K562 (cell line): Measurements from ENCODE around the gene NANS. TPM values are rescaled to one million over a fixed set of nuclear protein-coding genes. Genes with fewer than 3 reads are reported as not detected.

ENCODE experiments used
- BCOR ChIP-seq: fragments of 450-650 bp; IDR thresholded peaks from 2 replicates; pipeline ENCODE4 v1.6.1; 2016
- CBX3 ChIP-seq, 2 experiments: IDR thresholded peaks; 1 replicate in 1 of 2; 2 replicates in 1 of 2; pipeline ENCODE4 v1.6.1; 2012; ENCODE audit warnings: inconsistent platforms in 2 of 2, low read length in 2 of 2, borderline replicate concordance in 1 of 2, control low read depth in 1 of 2
- DPF2 ChIP-seq: fragments of 450-650 bp; IDR thresholded peaks from 2 replicates; pipeline ENCODE4 v1.6.1; 2016
- EGR1 ChIP-seq: fragments of 450-650 bp; conservative IDR thresholded peaks from 2 replicates; pipeline ENCODE4 v1.6.1; 2017; ENCODE audit warnings: mild to moderate bottlenecking
- FOXA1 ChIP-seq: fragments of 450-650 bp; IDR thresholded peaks from 2 replicates; pipeline ENCODE4 v1.6.1; 2016; ENCODE audit warnings: mild to moderate bottlenecking, borderline replicate concordance
- FOXO4 ChIP-seq: fragments of 450-650 bp; formaldehyde crosslinking; IDR thresholded peaks from 2 replicates; pipeline ENCODE4 v1.4.0; 2020; ENCODE audit warnings: mild to moderate bottlenecking, moderate library complexity
- FOXP1 ChIP-seq: sonication (generic); formaldehyde crosslinking; IDR thresholded peaks from 2 replicates; pipeline ENCODE4 v1.8.0; 2022; ENCODE audit warnings: mild to moderate bottlenecking, missing genetic modification reagents
- GTF2A2 ChIP-seq: IDR thresholded peaks from 2 replicates; pipeline ENCODE4 v1.6.1; 2016; ENCODE audit warnings: mild to moderate bottlenecking, missing genetic modification characterization, missing compliant biosample characterization
- MXD1 ChIP-seq: fragments of 250-450 bp; sonication (Bioruptor Pico); IDR thresholded peaks from 2 replicates; pipeline ENCODE4 v1.8.0; 2021; ENCODE audit warnings: borderline replicate concordance, mild to moderate bottlenecking, moderate library complexity; ENCODE audit not compliant: poor library complexity, severe bottlenecking
- POLR2AphosphoS5 ChIP-seq: IDR thresholded peaks from 2 replicates; pipeline ENCODE4 v1.6.1; 2011; ENCODE audit warnings: mild to moderate bottlenecking, low read depth, low read length, moderate library complexity; ENCODE audit not compliant: control insufficient read depth, insufficient read depth
- SMAD4 ChIP-seq: fragments of 250-450 bp; sonication (Bioruptor Pico); conservative IDR thresholded peaks from 2 replicates; pipeline ENCODE4 v1.8.0; 2021; ENCODE audit warnings: inconsistent platforms, mild to moderate bottlenecking, moderate library complexity
- SRSF7 ChIP-seq: fragments of 200-400 bp; formaldehyde crosslinking; optimal IDR thresholded peaks from 2 replicates; pipeline ENCODE3; 2017; ENCODE audit warnings: mild to moderate bottlenecking, low read depth, low read length
- U2AF2 ChIP-seq: fragments of 200-400 bp; formaldehyde crosslinking; optimal IDR thresholded peaks from 2 replicates; pipeline ENCODE3; 2017; ENCODE audit warnings: low read depth, mild to moderate bottlenecking, low read length
- ZNF143 ChIP-seq: sonication (generic); formaldehyde crosslinking; IDR thresholded peaks from 2 replicates; pipeline ENCODE4 v1.9.0; 2022; ENCODE audit warnings: mild to moderate bottlenecking, missing genetic modification reagents
- ZNF224 ChIP-seq: sonication (generic); formaldehyde crosslinking; IDR thresholded peaks from 2 replicates; pipeline ENCODE4 v1.8.0; 2022; ENCODE audit warnings: mild to moderate bottlenecking, missing genetic modification reagents
- polyA plus RNA-seq, 8 experiments: library from polyadenylated mRNA; depleted of rRNA in 4 of 8; stranded (reverse) in 5 of 8; unstranded in 3 of 8; fragments of >200 nt; fragmentation: Nextera tagmentation in 2 of 8; fragmentation: Illumina TruSeq in 1 of 8; extraction: Ambion mirVana in 2 of 8; extraction: Trizol in 1 of 8; gene quantifications; 2 replicates each; pipeline versions ENCODE4 v1.2.1 to v1.2.3, GENCODE V29; 2011 to 2014; ENCODE audit warnings: inconsistent platforms in 1 of 8, missing spikeins in 1 of 8
- total RNA-seq, 7 experiments: library from RNA; depleted of rRNA in 6 of 7; stranded (reverse); fragments of >200 nt in 6 of 7; fragmentation: Illumina TruSeq in 2 of 7; extraction: Trizol in 2 of 7; gene quantifications; 2 replicates each; pipeline versions ENCODE4 v1.2.1 to v1.2.3, GENCODE V29; 2011 to 2021; ENCODE audit warnings: low replicate concordance in 1 of 7
- TF ChIP-seq, protein P1 (sequence below): sonication (generic); formaldehyde crosslinking; IDR thresholded peaks from 2 replicates; pipeline ENCODE4 v1.8.1; 2023; ENCODE audit warnings: mild to moderate bottlenecking, missing genetic modification reagents
- TF ChIP-seq, protein P2 (sequence below): IDR thresholded peaks from 3 replicates; pipeline ENCODE4 v1.6.1; 2011; ENCODE audit warnings: borderline replicate concordance, mild to moderate bottlenecking; ENCODE audit not compliant: insufficient read length, insufficient read depth
- TF ChIP-seq, protein P3 (sequence below): sonication (generic); formaldehyde crosslinking; IDR thresholded peaks from 2 replicates; pipeline ENCODE4 v1.8.1; 2023; ENCODE audit warnings: mild to moderate bottlenecking, missing genetic modification reagents

Gene NANS
- total and polyA plus RNA-seq, 9 of the 15 experiments (the other 6 are each of a cell fraction or from before 2014, with no cell fraction given), result 37.1 to 181 (median 137) TPM

DNA sequence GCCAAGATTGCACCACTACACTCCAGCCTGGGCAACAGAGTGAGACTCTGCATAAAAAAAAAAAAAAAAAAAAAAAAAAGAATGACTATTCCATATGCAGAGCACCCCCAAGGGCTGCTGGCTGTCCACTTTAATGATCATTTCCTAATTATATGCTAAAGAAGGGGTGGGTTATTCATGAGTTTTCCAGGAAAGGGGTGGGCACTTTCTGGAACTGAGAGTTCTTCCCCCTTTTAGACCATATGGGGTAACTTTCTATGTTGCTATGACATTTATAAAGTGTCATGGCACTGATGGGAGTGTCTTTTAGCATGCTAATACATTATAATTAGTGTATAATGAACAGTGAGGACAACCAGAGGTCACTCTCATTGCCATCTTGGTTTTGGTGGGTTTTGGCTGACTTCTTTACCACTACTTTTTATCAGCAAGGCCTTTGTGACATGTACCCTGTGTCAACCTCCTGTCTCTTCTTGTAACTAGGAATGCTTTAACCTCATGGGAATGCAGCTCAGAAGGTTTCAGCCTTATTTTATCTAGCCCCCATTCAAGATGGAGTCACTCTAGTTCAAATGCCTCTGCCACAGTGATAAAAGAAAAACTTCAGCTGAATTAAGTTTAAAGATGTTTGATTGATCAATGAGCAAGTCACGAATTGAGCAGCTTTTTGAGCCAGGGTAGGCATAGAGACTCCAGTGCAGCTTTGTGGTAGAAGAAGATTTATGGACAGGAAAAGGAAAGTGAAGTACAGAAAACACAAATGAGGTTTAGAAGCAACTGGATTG is 7.1 kb upstream of the NANS start (continued):
- TF ChIP-seq SRSF7 (no peak), FOXP1 (no peak), BCOR (no peak), EGR1 (no peak), DPF2 (no peak), U2AF2 (no peak), CBX3 (IDR thresholded peaks at IDR 0.05; ENCODE audit: borderline replicate concordance in 1 of 2, low read length in 2 of 2) (no peak), SMAD4 (CRISPR knock-in tag) (peak; percentile 90), GTF2A2 (tag) (no peak), ZNF143 (CRISPR knock-in tag) (no peak), FOXO4 (peak; percentile 80), FOXA1 (no peak), POLR2AphosphoS5 (no peak), ZNF224 (CRISPR knock-in tag) (no peak), MXD1 (CRISPR knock-in tag) (peak; percentile 43)
- TF ChIP-seq, protein P1, sequence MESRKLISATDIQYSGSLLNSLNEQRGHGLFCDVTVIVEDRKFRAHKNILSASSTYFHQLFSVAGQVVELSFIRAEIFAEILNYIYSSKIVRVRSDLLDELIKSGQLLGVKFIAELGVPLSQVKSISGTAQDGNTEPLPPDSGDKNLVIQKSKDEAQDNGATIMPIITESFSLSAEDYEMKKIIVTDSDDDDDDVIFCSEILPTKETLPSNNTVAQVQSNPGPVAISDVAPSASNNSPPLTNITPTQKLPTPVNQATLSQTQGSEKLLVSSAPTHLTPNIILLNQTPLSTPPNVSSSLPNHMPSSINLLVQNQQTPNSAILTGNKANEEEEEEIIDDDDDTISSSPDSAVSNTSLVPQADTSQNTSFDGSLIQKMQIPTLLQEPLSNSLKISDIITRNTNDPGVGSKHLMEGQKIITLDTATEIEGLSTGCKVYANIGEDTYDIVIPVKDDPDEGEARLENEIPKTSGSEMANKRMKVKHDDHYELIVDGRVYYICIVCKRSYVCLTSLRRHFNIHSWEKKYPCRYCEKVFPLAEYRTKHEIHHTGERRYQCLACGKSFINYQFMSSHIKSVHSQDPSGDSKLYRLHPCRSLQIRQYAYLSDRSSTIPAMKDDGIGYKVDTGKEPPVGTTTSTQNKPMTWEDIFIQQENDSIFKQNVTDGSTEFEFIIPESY (CRISPR knock-in tag), result no peak
- TF ChIP-seq, protein P2, sequence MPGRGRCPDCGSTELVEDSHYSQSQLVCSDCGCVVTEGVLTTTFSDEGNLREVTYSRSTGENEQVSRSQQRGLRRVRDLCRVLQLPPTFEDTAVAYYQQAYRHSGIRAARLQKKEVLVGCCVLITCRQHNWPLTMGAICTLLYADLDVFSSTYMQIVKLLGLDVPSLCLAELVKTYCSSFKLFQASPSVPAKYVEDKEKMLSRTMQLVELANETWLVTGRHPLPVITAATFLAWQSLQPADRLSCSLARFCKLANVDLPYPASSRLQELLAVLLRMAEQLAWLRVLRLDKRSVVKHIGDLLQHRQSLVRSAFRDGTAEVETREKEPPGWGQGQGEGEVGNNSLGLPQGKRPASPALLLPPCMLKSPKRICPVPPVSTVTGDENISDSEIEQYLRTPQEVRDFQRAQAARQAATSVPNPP, result no peak
- TF ChIP-seq, protein P3, sequence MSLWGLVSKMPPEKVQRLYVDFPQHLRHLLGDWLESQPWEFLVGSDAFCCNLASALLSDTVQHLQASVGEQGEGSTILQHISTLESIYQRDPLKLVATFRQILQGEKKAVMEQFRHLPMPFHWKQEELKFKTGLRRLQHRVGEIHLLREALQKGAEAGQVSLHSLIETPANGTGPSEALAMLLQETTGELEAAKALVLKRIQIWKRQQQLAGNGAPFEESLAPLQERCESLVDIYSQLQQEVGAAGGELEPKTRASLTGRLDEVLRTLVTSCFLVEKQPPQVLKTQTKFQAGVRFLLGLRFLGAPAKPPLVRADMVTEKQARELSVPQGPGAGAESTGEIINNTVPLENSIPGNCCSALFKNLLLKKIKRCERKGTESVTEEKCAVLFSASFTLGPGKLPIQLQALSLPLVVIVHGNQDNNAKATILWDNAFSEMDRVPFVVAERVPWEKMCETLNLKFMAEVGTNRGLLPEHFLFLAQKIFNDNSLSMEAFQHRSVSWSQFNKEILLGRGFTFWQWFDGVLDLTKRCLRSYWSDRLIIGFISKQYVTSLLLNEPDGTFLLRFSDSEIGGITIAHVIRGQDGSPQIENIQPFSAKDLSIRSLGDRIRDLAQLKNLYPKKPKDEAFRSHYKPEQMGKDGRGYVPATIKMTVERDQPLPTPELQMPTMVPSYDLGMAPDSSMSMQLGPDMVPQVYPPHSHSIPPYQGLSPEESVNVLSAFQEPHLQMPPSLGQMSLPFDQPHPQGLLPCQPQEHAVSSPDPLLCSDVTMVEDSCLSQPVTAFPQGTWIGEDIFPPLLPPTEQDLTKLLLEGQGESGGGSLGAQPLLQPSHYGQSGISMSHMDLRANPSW (CRISPR knock-in tag), result no peak
